Prostate gland (tissue), 2 donors: Measurements from ENCODE around the gene SMIM5. TPM values are rescaled to one million over a fixed set of nuclear protein-coding genes. Genes with fewer than 3 reads are reported as not detected.

ENCODE experiments used
- DNase-seq: peaks from one replicate; pipeline ENCODE4 v3.0.0-alpha.2; 2019; ENCODE audit warnings: low spot score
- H3K27ac ChIP-seq, 2 donors: fragments of 200-600 bp; sonication (generic); 2 replicates each; pipeline ENCODE4 v1.5.1; 2017 to 2019
- H3K27me3 ChIP-seq: fragments of 200-600 bp; sonication (generic); replicated peaks from 2 replicates; pipeline ENCODE4 v1.5.1; 2019; ENCODE audit not compliant: insufficient read depth
- H3K36me3 ChIP-seq, 2 donors: fragments of 200-600 bp; sonication (generic); 1 replicate in 1 of 2; 2 replicates in 1 of 2; pipeline versions ENCODE4 v1.5.1 to v1.8.1; 2017 to 2019
- H3K4me1 ChIP-seq: fragments of 200-600 bp; sonication (generic); replicated peaks from 2 replicates; pipeline ENCODE4 v1.5.1; 2019
- H3K4me3 ChIP-seq, 2 donors: fragments of 200-600 bp; sonication (generic); 2 replicates each; pipeline ENCODE4 v1.5.1; 2017 to 2019
- H3K9me3 ChIP-seq: fragments of 200-600 bp; sonication (generic); 2 replicates; pipeline ENCODE4 v1.5.1; 2017
- CTCF ChIP-seq, 4 experiments: fragments of 200-600 bp in 2 of 4; fragments of 450-650 bp in 2 of 4; sonication (generic) in 2 of 4; IDR thresholded peaks; 1 replicate in 3 of 4; 2 replicates in 1 of 4; pipeline ENCODE4 v1.5.1; 2016 to 2019; ENCODE audit warnings: antibody characterized with exemption in 4 of 4, mild to moderate bottlenecking in 2 of 4, moderate library complexity in 2 of 4
- POLR2A ChIP-seq: fragments of 450-650 bp; IDR thresholded peaks from one replicate; pipeline ENCODE4 v1.6.1; 2016; ENCODE audit warnings: antibody characterized with exemption, mild to moderate bottlenecking
- POLR2AphosphoS5 ChIP-seq: sonication (generic); formaldehyde crosslinking; IDR thresholded peaks from one replicate; pipeline ENCODE4 v1.6.1; 2017; ENCODE audit warnings: antibody characterized with exemption
- WGBS: methylation state at CpG from one replicate; pipeline ENCODE4 v1.1.5; 2018; 5-methylcytosine and 5-hydroxymethylcytosine counted together
- intact Hi-C: fragments of 100-400 bp; cut with DNase I; formaldehyde crosslinking; loops from one replicate; pipeline ENCODE4 v1.14.2; 2022
- total RNA-seq, 2 donors: library from RNA; depleted of rRNA; stranded (reverse); fragments of >200 nt; gene quantifications; one replicate each; pipeline ENCODE4 v1.1.0, GENCODE V29; 2016

Gene SMIM5
- total RNA-seq, 2 donors from 2014 or later, result 0.27 to 4.1 TPM

DNA sequence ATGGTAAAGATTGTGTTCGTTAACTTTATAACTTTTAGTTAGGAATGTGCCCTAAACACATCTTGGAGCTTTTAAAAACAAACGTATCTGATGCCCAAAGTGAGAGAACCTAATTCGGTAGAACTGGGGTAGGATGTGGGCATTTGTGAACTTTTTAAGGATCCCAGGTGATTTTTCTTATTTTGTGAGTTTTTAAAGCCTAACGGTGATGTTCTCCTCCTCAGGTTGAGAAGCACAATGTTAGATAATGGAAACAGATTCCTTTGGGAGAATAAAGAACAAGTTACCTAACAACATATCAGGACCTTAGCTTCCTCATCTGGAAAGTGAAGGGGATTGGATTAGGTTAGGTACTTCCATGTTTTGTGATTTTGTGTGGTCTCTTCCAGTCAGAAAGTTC, 34.6 kb downstream of the SMIM5 start:
- intact Hi-C loops, result no loop called here

DNA sequence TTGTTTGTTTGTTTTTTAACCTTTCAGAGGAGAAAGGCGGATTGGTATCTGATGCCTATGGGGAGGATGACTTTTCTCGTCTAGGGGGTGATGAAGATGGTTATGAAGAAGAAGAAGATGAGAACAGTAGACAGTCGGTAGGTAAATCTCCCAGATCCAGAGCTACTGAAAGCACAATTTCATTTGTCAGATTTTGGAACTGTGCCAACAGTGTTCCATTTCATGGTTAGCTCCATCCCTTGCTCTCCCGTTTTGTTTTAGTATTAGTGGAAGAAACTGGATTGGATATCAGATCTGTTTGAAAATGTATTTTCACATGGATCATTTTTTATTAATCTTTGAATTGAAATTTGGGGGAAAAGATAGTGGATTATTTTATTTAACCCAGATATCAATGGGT, 35.3 kb downstream of the SMIM5 start:
- Histone ChIP-seq H3K36me3 (peaks cover 0 to 13% of the 10 kb centered on the region in 2 donors), H3K4me3 (no peak overlapping the region), H3K9me3 (no peaks in the 10 kb centered on the region), H3K27ac (no peak overlapping the region), H3K4me1 (peaks cover 7% of the 10 kb centered on the region), H3K27me3 (no peaks in the 10 kb centered on the region)
- DNase-seq, result no peak
- WGBS, result 50% methylated on average over 4 of the region's 4 CpGs
- intact Hi-C loops, result no loop called here
- TF ChIP-seq POLR2A (no peak), CTCF (IDR thresholded peaks at IDR 0.05) (no peak), POLR2AphosphoS5 (no peak)

More for the DNA sequence above, 34.6 kb downstream of the SMIM5 start:
- 5% methylated on average over 4 of the region's 4 CpGs for WGBS
- peak overlapping the region; percentile 74 to 88 for H3K4me3 ChIP-seq
- DNase-seq, result no peak
- H3K9me3 ChIP-seq, result no peaks in the 10 kb centered on the region
- peaks cover 0 to 6% of the 10 kb centered on the region in 2 donors for H3K36me3 ChIP-seq
- H3K27ac ChIP-seq, result peak overlapping the region; percentile 69 to 80
- peaks cover 7% of the 10 kb centered on the region for H3K4me1 ChIP-seq
- H3K27me3 ChIP-seq, result no peaks in the 10 kb centered on the region
- TF ChIP-seq POLR2AphosphoS5 (no peak), POLR2A (no peak), CTCF (IDR thresholded peaks at IDR 0.05) (no peak)

DNA sequence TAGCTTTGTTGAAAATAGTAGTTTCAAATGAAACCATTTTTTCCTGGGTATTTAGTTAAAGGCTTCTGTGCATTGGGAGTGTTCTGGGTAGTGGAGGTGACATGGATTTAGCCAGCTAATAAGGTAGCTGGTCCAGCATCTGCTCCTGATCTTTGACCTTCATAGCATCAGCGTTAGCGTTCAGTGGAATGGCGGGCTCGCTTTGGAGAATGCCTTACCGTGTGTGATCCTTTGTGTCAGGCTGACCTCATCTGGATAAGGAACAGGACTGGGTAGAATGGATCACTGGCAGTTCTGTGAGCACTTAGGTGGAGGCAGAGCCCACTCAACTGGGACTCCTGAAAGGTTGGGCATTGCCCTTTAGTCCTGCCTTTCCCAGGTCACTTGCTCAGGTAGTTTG, 37.6 kb downstream of the SMIM5 start:
- H3K36me3 ChIP-seq, result peaks cover 4 to 14% of the 10 kb centered on the region in 2 donors
- no peak for TF ChIP-seq CTCF (IDR thresholded peaks at IDR 0.05)
- TF ChIP-seq POLR2AphosphoS5, result no peak
- TF ChIP-seq POLR2A, result no peak
- H3K9me3 ChIP-seq, result no peaks in the 10 kb centered on the region
- no peak for DNase-seq
- peaks cover 6% of the 10 kb centered on the region for H3K4me1 ChIP-seq
- 83% methylated on average over 5 of the region's 5 CpGs for WGBS
- no peaks in the 10 kb centered on the region for H3K27me3 ChIP-seq
- H3K4me3 ChIP-seq, result no peak overlapping the region
- no peak overlapping the region for H3K27ac ChIP-seq
- intact Hi-C loops, result no loop called here

GRCh38 chr17:75672011-75672410, 38.8 kb downstream of the SMIM5 start:
- no peak for DNase-seq
- WGBS, result 93% methylated on average over 5 of the region's 5 CpGs
- Histone ChIP-seq H3K27me3 (no peaks in the 10 kb centered on the region), H3K27ac (no peak overlapping the region), H3K9me3 (no peaks in the 10 kb centered on the region), H3K4me3 (no peak overlapping the region), H3K4me1 (no peaks in the 10 kb centered on the region), H3K36me3 (peaks cover 4 to 14% of the 10 kb centered on the region in 2 donors)
- TF ChIP-seq POLR2AphosphoS5 (no peak), CTCF (IDR thresholded peaks at IDR 0.05) (no peak), POLR2A (no peak)
- intact Hi-C loops, result loop anchor here (2.0 kb wide), 1 partner anchor 79 kb away; no protein-coding TSS in a partner anchor

- H3K36me3 ChIP-seq, result peaks cover 4 to 14% of the 10 kb centered on the region in 2 donors
- H3K4me3 ChIP-seq, result no peak overlapping the region
- no peak overlapping the region for H3K27ac ChIP-seq
- no peaks in the 10 kb centered on the region for H3K9me3 ChIP-seq
- H3K4me1 ChIP-seq, result no peaks in the 10 kb centered on the region
- TF ChIP-seq POLR2AphosphoS5, result no peak
- TF ChIP-seq CTCF (IDR thresholded peaks at IDR 0.05), result no peak
- TF ChIP-seq POLR2A, result no peak
- DNase-seq, result no peak
- intact Hi-C loops, result loop anchor here (2.0 kb wide), 1 partner anchor 77 kb away; no protein-coding TSS in a partner anchor
- 75% methylated on average over 4 of the region's 4 CpGs for WGBS
- no peaks in the 10 kb centered on the region for H3K27me3 ChIP-seq
Observed at GRCh38 chr17:75673487-75673886, 40.3 kb downstream of the SMIM5 start.
